HFF-Myc (cell line): ENCODE results near the gene ZGPAT.
A peak's percentile ranks its signal among the peaks of the same experiment; 100 is the strongest.

Source experiments
- DNase-seq: peaks from one replicate; pipeline ENCODE4 v3.0.0-alpha.2; 2011; ENCODE audit warnings: low read depth; ENCODE audit errors: extremely low read depth
- H3K4me3 ChIP-seq: replicated peaks from 2 replicates; pipeline ENCODE4 v1.5.1; 2011; ENCODE audit warnings: low read depth, mild to moderate bottlenecking, control low read depth, low read length
- TF ChIP-seq, protein P1 (sequence below): IDR thresholded peaks from 2 replicates; pipeline ENCODE4 v1.5.1; 2012; ENCODE audit warnings: mild to moderate bottlenecking, low read depth, low read length, control low read depth; ENCODE audit errors: missing control alignments

Gene ZGPAT

DNA sequence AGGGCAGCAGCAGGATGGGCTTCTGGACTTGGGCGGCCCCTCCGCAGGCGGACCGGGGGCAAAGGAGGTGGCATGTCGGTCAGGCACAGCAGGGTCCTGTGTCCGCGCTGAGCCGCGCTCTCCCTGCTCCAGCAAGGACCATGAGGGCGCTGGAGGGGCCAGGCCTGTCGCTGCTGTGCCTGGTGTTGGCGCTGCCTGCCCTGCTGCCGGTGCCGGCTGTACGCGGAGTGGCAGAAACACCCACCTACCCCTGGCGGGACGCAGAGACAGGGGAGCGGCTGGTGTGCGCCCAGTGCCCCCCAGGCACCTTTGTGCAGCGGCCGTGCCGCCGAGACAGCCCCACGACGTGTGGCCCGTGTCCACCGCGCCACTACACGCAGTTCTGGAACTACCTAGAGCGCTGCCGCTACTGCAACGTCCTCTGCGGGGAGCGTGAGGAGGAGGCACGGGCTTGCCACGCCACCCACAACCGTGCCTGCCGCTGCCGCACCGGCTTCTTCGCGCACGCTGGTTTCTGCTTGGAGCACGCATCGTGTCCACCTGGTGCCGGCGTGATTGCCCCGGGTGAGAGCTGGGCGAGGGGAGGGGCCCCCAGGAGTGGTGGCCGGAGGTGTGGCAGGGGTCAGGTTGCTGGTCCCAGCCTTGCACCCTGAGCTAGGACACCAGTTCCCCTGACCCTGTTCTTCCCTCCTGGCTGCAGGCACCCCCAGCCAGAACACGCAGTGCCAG, 11.0 kb upstream of the ZGPAT start, which contains the start of gene TNFRSF6B:
Gene TNFRSF6B, plus strand, starts transcription at position 25 of the 729 bp plus-strand sequence. Its CDS starts 116 bp downstream, at position 141.
- TF ChIP-seq, protein P1, sequence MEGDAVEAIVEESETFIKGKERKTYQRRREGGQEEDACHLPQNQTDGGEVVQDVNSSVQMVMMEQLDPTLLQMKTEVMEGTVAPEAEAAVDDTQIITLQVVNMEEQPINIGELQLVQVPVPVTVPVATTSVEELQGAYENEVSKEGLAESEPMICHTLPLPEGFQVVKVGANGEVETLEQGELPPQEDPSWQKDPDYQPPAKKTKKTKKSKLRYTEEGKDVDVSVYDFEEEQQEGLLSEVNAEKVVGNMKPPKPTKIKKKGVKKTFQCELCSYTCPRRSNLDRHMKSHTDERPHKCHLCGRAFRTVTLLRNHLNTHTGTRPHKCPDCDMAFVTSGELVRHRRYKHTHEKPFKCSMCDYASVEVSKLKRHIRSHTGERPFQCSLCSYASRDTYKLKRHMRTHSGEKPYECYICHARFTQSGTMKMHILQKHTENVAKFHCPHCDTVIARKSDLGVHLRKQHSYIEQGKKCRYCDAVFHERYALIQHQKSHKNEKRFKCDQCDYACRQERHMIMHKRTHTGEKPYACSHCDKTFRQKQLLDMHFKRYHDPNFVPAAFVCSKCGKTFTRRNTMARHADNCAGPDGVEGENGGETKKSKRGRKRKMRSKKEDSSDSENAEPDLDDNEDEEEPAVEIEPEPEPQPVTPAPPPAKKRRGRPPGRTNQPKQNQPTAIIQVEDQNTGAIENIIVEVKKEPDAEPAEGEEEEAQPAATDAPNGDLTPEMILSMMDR, result no peak
- peak within 1 kb of the TSS; percentile 26 for H3K4me3 ChIP-seq
- no peak for DNase-seq

DNA sequence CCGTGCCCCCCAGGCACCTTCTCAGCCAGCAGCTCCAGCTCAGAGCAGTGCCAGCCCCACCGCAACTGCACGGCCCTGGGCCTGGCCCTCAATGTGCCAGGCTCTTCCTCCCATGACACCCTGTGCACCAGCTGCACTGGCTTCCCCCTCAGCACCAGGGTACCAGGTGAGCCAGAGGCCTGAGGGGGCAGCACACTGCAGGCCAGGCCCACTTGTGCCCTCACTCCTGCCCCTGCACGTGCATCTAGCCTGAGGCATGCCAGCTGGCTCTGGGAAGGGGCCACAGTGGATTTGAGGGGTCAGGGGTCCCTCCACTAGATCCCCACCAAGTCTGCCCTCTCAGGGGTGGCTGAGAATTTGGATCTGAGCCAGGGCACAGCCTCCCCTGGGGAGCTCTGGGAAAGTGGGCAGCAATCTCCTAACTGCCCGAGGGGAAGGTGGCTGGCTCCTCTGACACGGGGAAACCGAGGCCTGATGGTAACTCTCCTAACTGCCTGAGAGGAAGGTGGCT, 10.4 kb upstream of the ZGPAT start:
- peak overlapping the region; percentile 26 for H3K4me3 ChIP-seq
- DNase-seq, result no peak
- TF ChIP-seq, protein P1, result no peak

DNA sequence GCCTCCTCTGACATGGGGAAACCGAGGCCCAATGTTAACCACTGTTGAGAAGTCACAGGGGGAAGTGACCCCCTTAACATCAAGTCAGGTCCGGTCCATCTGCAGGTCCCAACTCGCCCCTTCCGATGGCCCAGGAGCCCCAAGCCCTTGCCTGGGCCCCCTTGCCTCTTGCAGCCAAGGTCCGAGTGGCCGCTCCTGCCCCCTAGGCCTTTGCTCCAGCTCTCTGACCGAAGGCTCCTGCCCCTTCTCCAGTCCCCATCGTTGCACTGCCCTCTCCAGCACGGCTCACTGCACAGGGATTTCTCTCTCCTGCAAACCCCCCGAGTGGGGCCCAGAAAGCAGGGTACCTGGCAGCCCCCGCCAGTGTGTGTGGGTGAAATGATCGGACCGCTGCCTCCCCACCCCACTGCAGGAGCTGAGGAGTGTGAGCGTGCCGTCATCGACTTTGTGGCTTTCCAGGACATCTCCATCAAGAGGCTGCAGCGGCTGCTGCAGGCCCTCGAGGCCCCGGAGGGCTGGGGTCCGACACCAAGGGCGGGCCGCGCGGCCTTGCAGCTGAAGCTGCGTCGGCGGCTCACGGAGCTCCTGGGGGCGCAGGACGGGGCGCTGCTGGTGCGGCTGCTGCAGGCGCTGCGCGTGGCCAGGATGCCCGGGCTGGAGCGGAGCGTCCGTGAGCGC, 9.8 kb upstream of the ZGPAT start:
- TF ChIP-seq, protein P1, result no peak
- peak overlapping the region; percentile 26 for H3K4me3 ChIP-seq
- DNase-seq, result no peak

DNA sequence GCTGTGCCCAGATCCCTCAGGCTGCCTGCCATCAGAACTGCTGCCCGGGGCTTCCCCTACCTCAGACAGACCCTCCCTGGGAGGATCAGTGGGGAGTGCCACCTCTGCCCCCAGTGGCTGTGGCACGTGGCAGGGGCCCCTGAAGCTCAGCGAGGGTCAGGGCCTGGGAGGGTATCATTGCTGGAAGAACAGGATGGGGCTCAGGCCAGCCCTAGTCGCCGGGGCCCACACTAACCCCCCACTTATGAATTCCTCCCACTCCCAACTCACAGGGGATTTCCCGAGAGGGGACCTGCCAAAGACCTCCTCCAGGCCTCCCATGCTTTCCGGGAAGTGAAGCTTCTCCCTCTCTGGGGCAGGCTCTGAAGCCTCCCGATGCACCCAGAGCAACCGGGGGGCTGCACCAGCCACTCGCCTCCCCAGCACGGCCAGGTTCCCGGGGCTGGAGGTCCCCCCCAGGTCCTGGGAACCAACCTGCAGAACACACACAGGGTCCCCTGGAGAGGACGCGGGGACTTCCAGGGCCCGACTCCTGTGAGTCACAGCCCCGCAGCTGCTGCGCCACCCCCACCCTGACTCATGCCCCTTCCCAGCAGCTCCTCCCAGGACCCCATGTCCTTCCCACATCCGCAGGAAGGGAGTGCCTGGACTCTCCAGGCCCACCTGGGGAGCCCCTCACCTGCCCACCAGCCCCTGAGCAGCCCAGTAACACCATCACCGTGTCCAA, 8.9 kb upstream of the ZGPAT start:
- peak; percentile 67 for DNase-seq
- TF ChIP-seq, protein P1, result no peak
- H3K4me3 ChIP-seq, result peak overlapping the region; percentile 15

DNA sequence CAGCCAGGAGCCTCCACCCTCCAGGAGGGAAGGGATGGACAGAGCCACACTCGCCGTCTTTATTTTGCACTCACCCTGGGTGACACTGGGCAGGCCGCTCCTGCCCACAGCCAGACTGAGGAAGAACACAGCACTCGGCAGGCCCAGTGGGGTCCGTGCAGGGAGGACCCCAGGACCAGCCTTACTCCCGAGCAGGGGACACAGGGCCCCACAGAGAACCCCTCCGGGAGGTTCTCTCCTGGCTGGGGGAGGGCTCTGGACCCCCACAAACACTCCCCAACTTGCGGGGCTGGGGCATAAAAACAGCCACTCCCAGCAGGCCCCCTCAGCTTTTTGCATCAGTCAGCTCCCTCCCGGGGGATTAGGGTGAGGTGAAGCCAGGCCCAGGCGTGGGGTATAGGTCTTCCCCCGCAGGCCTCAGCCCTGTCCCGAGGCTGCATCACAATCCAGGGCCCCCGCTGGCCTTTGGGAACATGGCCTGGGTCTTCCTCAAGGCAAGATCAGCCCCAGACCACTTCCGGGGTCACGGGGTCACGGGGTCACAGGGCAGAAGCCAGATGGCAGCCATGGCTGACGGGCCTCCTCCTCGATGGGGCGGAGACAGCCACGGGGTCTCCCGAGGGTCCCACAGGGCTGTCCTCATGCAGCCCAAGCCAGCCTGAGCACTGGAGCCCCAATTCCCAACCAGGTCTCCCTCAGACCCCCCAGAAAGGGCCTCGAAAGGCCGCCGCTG, 8.2 kb upstream of the ZGPAT start:
- no peak for DNase-seq
- no peak overlapping the region for H3K4me3 ChIP-seq
- TF ChIP-seq, protein P1, result no peak
